22Rv1 (cell line): ENCODE measurements around the gene PIAS4.

Experiments
- ZFX ChIP-seq: fragments of 450-650 bp; IDR thresholded peaks from 2 replicates; pipeline ENCODE4 v1.6.1; 2017; ENCODE audit warnings: antibody characterized with exemption, borderline replicate concordance
- TF ChIP-seq, protein P1 (sequence below): fragments of 450-650 bp; IDR thresholded peaks from 2 replicates; pipeline ENCODE4 v1.5.1; 2017; ENCODE audit warnings: mild to moderate bottlenecking

DNA sequence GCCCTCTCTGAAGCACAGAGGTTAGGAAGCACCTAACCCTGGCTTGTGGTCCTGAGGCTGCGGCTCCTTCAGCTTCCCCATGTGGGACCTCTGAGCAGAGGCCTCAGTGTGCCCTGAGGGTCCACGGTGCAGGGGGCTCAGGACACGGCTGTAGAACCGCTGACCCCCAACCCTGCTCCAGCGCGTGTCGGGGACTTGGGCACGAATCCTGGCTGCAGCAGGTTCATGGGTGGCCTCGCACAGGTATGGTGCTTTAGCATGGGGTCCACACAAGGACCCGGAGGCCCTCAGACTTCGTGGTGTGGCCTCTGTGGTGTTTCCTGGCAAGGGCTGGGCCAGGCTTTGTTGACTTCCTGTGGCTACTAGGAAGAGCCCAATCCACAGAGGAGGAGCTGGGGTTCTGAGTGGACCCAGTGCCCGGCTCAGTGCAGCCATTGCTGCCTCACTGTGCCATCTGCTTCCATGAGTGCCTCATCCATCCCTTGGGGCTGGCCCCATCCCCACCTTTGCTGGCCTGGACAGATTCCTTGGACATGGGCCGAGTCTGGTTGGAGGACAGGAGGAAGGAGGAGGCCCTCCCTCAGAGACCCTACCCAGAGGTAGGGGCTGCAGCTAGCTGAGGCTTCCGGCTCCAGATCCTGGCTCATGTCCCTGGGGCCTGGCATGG lies 34.7 kb downstream of the PIAS4 start:
- TF ChIP-seq, protein P1, sequence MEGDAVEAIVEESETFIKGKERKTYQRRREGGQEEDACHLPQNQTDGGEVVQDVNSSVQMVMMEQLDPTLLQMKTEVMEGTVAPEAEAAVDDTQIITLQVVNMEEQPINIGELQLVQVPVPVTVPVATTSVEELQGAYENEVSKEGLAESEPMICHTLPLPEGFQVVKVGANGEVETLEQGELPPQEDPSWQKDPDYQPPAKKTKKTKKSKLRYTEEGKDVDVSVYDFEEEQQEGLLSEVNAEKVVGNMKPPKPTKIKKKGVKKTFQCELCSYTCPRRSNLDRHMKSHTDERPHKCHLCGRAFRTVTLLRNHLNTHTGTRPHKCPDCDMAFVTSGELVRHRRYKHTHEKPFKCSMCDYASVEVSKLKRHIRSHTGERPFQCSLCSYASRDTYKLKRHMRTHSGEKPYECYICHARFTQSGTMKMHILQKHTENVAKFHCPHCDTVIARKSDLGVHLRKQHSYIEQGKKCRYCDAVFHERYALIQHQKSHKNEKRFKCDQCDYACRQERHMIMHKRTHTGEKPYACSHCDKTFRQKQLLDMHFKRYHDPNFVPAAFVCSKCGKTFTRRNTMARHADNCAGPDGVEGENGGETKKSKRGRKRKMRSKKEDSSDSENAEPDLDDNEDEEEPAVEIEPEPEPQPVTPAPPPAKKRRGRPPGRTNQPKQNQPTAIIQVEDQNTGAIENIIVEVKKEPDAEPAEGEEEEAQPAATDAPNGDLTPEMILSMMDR, result no peak
- no peak for TF ChIP-seq ZFX
